ENCODE measurements around the gene FHOD3.

FHOD3 gene

DNA sequence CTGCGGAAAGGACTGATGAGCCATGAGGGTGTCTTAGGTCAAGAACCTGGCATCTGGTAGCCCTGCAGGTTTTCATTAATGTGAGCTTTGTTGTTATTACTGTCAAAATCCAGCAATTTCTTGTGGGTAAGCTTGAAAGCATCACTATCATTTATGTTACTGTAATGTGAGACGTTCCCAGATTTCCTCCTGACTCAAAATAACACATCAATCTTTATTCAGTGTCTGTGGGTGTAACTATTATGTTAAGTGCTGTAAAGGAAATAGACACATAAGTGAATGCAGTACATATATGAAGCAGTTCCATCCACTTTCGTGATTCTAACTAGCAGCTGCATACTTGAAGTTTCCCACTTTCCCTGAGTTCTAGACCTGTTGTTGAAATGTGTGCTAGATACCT, 89.8 kb downstream of the FHOD3 start:
- DNase-seq = no peak

DNA sequence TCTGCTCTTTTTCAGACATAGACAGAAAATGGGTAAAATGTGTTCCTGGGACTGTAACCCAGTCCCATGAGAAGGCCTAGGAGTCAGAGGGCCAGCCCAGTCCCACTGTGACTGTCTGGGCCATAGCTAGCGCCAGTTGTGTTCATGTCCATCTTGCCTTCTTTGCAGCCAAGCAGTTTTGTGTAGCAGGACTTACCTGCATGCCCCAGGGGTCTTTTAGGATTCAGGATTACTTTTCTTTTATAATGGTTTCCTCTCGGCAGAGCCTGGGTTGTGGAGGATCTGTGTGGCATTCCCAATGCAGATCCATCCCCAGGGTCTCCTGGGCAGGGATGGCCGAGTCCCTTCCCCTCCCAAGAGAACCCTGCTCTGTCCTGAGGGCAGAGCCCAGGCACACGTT, 90.8 kb downstream of the FHOD3 start:
- no peak for DNase-seq

DNA sequence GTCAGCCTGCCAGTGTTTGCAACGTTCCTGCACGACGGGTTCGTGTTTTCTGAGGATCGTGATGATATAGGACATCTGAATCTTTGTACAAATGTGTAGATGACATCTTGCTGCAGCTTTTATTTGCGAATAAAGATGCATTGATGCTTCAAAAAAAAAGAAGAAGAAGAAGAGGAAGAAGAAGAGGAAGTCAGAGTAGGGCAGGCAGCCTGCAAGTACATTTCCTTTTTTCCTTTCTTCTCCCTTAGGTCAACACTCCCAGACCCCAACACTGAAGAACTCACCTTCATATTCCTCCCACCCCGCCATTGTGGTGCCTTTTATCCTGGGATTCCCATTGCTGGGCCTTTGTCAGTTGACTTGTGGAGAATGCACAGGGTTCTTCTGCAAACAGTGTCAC, 91.5 kb downstream of the FHOD3 start:
- no peak for DNase-seq

DNA sequence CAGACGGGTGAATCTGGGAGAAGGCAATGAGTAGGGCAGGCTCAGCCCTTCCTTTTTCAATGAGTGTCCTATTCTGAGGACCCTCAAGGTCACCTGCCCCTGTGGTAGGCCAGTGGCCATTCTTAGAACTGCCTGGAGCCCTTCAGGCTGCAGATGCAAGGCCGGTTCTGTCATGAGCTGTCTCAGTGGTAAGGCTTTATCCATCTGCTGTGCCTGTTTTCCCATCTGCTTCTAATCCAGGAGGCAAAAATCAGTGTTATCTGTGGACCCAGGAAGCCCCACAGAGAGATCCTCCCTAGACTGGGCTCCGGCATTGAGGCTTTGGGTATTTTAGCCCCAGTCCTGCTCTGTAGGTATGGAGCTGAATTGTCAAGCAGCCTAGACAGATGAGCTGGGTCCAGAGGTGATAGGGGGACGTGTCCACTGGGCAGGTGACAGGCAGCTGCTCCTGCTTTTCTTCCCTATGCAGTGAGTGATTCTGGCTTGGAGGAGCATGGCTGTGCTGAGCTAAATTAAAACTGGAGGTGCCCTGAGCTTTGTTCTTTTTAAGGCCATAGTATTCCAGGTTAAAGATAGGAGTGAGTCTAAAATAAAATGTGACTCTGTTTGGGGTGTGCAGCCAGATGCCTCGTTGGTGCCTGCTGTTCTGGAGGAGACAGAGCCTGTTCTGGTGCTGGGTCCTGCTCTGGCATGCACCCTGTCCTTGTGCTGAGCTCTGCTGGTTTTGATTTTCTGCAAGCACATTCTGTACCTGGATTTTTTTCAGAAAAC, 92.5 kb downstream of the FHOD3 start:
- no peak for DNase-seq

DNA sequence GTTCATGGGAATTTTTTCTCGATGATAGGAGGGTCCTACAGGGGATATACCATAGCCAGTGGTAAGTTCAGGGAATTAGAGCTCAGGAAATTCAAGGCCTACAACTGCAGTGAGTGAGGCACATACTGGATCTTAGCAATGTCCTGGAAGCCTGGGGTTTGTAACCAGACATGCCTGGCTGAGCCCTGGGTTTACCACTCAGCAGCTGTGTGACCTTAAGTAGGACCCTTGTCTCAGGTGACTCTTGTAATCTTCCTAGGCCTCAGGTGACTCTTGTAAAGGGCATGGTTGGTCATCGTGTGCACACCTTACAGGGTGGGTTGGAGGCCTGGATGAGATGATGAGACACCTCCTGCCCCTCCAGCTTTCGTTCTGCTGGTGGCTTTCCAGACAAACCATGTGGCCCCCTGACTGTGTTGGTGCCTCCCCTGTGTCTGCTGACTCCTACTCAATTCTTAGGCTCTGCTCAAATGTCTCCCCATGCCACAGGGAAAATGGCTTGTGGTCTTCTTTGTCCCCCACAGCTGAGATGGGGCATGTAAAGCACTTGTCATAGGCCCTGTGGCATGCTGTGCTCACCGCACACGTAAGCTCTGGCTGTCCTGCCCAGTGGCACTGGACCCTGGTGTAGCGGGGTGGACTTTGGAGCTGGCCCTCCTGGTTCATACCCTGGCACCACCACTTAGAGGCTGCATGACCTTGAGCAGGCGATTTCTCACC, 94.1 kb downstream of the FHOD3 start:
- DNase-seq = no peak

DNA sequence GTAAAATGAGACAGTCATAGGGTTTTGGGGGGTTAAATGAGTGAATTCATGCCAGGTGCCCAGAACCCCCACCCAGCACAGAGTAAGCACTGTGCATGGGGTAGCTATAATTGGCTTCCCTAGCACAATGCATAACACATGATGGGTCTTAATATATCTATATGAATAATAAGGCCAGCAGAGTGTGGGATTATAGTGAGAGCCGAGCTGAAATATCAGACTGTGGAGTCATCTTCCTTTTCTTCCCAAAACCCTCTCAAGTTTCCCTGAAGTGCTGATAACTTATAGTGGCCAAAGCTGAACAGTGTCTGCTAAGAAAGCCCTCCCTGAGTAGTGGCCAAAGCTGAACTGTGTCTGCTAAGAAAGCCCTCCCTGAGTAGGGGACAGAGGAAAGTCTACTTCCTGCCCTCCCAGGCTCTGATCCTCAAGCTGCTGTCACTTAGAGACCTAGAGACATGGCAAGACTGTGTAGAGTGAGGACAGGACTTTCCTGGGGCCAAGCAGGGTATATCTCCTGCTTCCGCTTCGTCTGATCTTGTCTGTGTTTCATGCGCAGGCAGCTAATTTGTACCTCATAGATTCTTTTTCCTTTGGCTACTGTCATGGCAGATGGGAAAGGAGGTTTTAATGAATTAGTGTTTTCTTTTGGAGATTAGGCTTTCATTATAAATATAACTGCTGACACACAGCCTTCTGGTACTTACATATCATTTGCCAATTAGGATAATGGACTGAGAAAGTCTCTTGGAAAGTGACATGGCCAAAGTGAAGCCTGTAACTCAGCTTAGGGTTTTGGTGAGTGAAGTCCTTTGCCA, 94.9 kb downstream of the FHOD3 start:
- no peak for DNase-seq

GRCh38 chr18:36392979-36393287, 95.4 kb downstream of the FHOD3 start:
- DNase-seq = no peak

GRCh38 chr18:36394486-36394885, 97.0 kb downstream of the FHOD3 start:
- no peak for DNase-seq

GRCh38 chr18:36396190-36396589, 98.7 kb downstream of the FHOD3 start:
- no peak for DNase-seq

- DNase-seq = no peak
Observed at GRCh38 chr18:36397033-36397432, 99.5 kb downstream of the FHOD3 start.

DNA sequence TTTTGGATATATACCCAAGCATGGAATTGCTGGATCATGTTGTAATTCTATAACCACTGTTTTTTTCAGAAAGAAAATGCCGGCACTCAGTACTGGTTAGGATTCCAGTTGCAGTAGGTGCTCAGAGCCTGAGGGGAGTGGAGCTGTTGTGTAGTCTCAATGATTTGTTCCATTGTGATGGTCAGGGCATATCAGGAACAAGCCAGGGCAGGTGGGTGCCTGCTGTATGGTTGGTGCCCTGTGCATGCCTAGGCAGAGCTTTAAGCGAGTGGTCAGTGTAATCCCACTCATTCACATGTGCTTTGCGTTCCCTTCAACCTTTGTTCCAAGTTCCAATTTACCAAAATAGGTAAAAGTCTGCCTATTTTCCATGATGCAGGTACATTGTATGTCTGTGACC, 100.9 kb downstream of the FHOD3 start:
- no peak for DNase-seq

DNA sequence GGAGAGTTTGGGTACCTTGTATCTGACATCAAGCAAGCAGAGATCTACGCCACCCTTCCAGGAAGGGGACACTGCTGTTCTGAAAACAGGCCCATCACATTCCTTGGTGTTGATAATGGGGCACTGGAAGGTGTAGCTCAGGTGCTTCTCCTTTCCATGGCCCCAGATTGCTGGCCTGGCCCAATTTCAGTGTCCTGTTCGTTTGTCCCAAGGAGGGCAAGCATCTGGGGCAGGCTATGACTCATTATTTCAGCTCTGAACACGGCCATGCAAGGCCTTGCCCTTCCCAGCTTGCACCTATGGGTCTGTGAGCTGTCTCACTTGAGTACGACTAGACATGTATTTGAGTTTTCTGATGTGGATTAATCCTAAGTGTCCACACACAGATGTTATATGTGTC, 101.5 kb downstream of the FHOD3 start:
- DNase-seq = no peak

- DNase-seq = no peak
Observed at GRCh38 chr18:36401462-36401861, 103.9 kb downstream of the FHOD3 start.

- DNase-seq = no peak
Observed at GRCh38 chr18:36402765-36403396, 105.4 kb downstream of the FHOD3 start.

- no peak for DNase-seq
Observed at GRCh38 chr18:36403896-36404820, 106.6 kb downstream of the FHOD3 start.

- DNase-seq = no peak
Observed at GRCh38 chr18:36405611-36406010, 108.1 kb downstream of the FHOD3 start.

DNA sequence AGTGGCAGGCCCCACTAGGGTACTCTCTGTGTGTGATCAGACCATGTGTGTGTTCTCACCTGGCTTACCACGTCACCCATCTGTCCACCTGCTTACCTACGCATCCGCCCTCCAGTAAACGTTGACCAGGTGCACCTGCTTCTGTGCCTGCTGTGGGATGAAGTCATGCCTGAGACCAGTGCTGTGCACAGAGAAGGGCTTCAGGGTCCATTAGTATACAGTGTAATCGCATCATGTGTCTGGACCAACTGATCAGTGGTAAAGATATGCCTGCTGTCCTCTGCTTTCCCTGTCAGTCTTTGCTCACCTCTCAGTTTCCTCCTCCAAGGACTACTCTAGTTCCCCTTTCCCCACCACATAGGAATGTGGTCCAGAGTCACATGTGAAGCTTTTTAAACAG, 109.3 kb downstream of the FHOD3 start:
- no peak for DNase-seq

DNA sequence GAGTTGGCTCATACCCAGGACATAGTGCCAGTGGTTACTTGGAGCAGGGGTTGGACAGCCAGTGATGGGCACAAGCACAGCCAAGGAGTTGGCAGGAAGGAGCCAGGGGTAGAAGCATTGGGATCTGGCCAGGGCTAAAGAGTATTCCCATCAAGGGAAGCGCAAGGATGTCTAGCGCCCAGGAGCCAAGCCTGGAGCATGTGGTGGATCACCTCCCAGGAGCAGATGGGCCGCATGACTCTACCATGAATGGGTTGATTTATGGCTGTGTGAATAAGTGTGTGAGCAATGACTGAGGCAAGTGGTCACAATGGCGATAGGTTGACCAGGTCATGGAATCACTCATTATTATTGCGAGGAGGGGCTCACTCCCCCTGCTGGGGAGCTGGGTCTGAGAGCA, 111.1 kb downstream of the FHOD3 start:
- no peak for DNase-seq

- DNase-seq = no peak
Observed at GRCh38 chr18:36409779-36410178, 112.3 kb downstream of the FHOD3 start.

DNA sequence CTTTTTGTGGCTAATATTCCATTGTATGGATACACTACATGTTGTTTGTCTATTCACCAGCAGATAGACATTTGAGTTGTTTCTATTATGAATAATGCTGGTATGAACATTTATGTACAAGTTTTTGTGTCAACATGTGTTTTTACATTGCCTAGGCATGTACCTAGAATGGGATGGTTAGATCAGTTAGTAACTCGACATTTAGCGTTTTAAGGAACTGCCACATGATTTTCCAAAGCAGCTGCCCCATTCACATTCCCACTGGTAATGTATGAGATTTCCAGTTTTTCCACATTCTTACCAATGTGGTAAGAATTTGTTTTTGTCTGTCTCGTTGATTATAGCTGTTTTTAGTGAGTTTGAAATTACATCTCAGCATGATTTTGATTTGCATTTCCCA, 112.8 kb downstream of the FHOD3 start:
- no peak for DNase-seq

- DNase-seq = no peak
Observed at GRCh38 chr18:36411745-36412168, 114.2 kb downstream of the FHOD3 start.

DNA sequence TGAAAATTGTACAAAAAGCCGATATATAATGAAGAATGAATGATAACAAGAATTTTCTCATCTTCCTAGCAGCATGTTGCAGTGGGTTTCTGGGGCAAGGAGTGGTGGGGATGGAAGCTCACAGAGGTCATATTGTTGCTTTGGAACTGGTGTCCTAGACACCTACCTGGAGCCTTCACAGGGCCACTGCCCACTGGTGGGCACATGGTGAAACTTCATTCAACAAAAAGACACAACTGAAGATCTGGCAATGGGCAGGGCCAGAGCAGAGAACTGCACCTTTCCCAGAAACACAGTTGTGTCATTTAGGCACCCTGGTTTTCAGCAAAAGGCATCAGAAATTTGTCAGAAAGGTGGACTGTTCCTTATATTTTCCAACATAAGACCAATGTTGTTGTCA, 115.3 kb downstream of the FHOD3 start:
- DNase-seq = no peak
